Hepatic stellate cell (primary cell): ENCODE data around the gene PIP4K2A.

Experiments used
- DNase-seq: peaks from one replicate; pipeline ENCODE4 v3.0.0; 2011; ENCODE audit warnings: low spot score

Gene PIP4K2A

GRCh38 chr10:22638863-22639262 is 75.5 kb downstream of the PIP4K2A start:
- no peak for DNase-seq

GRCh38 chr10:22637491-22637890 is 76.9 kb downstream of the PIP4K2A start:
- DNase-seq = no peak

GRCh38 chr10:22635650-22636049 is 78.7 kb downstream of the PIP4K2A start:
- DNase-seq = no peak

- DNase-seq = no peak
These were observed 79.5 kb downstream of the PIP4K2A start for GRCh38 chr10:22634606-22635459.

- DNase-seq = no peak
These were observed 80.3 kb downstream of the PIP4K2A start for GRCh38 chr10:22634093-22634492.

GRCh38 chr10:22633528-22633927 is 80.8 kb downstream of the PIP4K2A start:
- no peak for DNase-seq

- no peak for DNase-seq
These were observed 81.3 kb downstream of the PIP4K2A start for GRCh38 chr10:22633106-22633505.

GRCh38 chr10:22631646-22632278 is 82.6 kb downstream of the PIP4K2A start:
- no peak for DNase-seq

- DNase-seq = no peak
These were observed 83.2 kb downstream of the PIP4K2A start for GRCh38 chr10:22631185-22631584.

- DNase-seq = peak; percentile 34
These were observed 83.9 kb downstream of the PIP4K2A start for GRCh38 chr10:22630234-22631174.

- DNase-seq = no peak
These were observed 84.5 kb downstream of the PIP4K2A start for GRCh38 chr10:22629852-22630233.

GRCh38 chr10:22629126-22629525 is 85.3 kb downstream of the PIP4K2A start:
- DNase-seq = no peak

GRCh38 chr10:22628309-22628708 is 86.1 kb downstream of the PIP4K2A start:
- no peak for DNase-seq

GRCh38 chr10:22626784-22627183 is 87.6 kb downstream of the PIP4K2A start:
- DNase-seq = no peak

GRCh38 chr10:22625516-22626290 is 88.7 kb downstream of the PIP4K2A start:
- DNase-seq = no peak

- DNase-seq = peak; percentile 41
These were observed 90.1 kb downstream of the PIP4K2A start for GRCh38 chr10:22624287-22624738.

- DNase-seq = no peak
These were observed 90.6 kb downstream of the PIP4K2A start for GRCh38 chr10:22623633-22624253.

GRCh38 chr10:22622242-22622806 is 92.1 kb downstream of the PIP4K2A start:
- DNase-seq = no peak

GRCh38 chr10:22621726-22622125 is 92.7 kb downstream of the PIP4K2A start:
- DNase-seq = no peak

GRCh38 chr10:22620929-22621328 is 93.4 kb downstream of the PIP4K2A start:
- DNase-seq = no peak
